Lower leg skin (tissue), 3 donors: ENCODE data around the gene AP1B1.

Experiments
- CTCF ChIP-seq, 3 donors: fragments of 450-650 bp; IDR thresholded peaks; one replicate each; pipeline ENCODE4 v1.5.1; 2016; ENCODE audit warnings: antibody characterized with exemption in 3 of 3, mild to moderate bottlenecking in 3 of 3, moderate library complexity in 2 of 3
- POLR2A ChIP-seq, 2 donors: fragments of 450-650 bp; IDR thresholded peaks; one replicate each; pipeline ENCODE4 v1.6.1; 2016 to 2017; ENCODE audit warnings: antibody characterized with exemption in 2 of 2, mild to moderate bottlenecking in 1 of 2, moderate library complexity in 1 of 2

DNA sequence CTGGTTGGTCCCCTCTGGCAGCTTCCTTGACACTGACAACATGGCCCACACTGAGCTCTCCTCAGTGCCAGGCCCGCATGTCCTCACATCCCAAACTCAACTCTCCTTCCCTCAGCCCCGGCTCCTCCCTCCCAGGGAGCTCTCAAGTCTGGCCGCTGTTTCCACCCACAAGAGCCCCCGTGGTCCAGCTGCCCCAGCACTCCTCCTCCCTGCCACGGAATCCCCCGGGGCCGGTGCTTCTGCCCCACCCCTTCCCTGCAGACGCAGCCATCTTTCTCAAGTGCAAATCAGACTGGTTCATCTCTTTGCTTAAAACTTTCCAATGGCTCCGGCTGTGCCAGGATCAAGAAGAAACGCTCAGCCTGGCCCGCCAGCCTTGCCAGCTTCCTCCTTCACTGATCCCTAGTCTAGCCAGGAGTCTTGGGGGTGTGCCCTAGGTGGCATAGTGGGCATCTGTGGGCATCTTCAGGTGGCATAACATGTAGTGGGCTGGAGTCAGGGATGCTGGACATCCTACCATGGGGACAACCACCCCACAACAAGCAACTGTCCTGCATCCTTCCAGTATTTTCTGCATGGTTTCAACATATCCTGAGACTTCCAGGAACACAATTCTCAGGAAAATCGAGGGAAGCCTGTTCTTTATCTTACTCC lies 50.6 kb downstream of the AP1B1 start:
- no peak for TF ChIP-seq CTCF (IDR thresholded peaks at IDR 0.05)
- no peak for TF ChIP-seq POLR2A (IDR thresholded peaks at IDR 0.05)
